SK-N-SH treated with all-trans-retinoic acid at 6 μM for 48 hours (cell line): ENCODE measurements around the gene RNF168.

Experiments used
- ATAC-seq: fragments of 200-7000 bp; cut with Tn5 transposase; 3 replicates; pipeline ENCODE4 v1.9.1; 2020; ENCODE audit warnings: mild to moderate bottlenecking, moderate library complexity
- ARNTL ChIP-seq: fragments of 450-650 bp; formaldehyde crosslinking; IDR thresholded peaks from 2 replicates; pipeline ENCODE4 v1.5.0; 2020; ENCODE audit warnings: low read depth, mild to moderate bottlenecking, moderate library complexity, borderline replicate concordance
- BACH2 ChIP-seq: fragments of 250-450 bp; sonication (Bioruptor Pico); IDR thresholded peaks from 2 replicates; pipeline ENCODE4 v1.9.0; 2021; ENCODE audit warnings: mild to moderate bottlenecking, borderline replicate concordance
- CREB5 ChIP-seq: fragments of 250-450 bp; sonication (Bioruptor Pico); IDR thresholded peaks from 2 replicates; pipeline ENCODE4 v1.5.1; 2020; ENCODE audit warnings: low read depth, mild to moderate bottlenecking, moderate library complexity
- CSDC2 ChIP-seq: fragments of 250-450 bp; sonication (Bioruptor Pico); IDR thresholded peaks from 2 replicates; pipeline ENCODE4 v1.5.0; 2020; ENCODE audit warnings: mild to moderate bottlenecking, moderate library complexity
- CSRNP3 ChIP-seq: fragments of 250-450 bp; sonication (Bioruptor Pico); IDR thresholded peaks from 2 replicates; pipeline ENCODE4 v1.5.1; 2021; ENCODE audit warnings: mild to moderate bottlenecking, moderate library complexity
- ESRRG ChIP-seq: fragments of 250-450 bp; sonication (Bioruptor Pico); IDR thresholded peaks from 2 replicates; pipeline ENCODE4 v1.6.1; 2021; ENCODE audit warnings: mild to moderate bottlenecking
- GLIS3 ChIP-seq: fragments of 250-450 bp; sonication (Bioruptor Pico); IDR thresholded peaks from 2 replicates; pipeline ENCODE4 v1.5.0; 2020; ENCODE audit warnings: mild to moderate bottlenecking, moderate library complexity
- ISL1 ChIP-seq: fragments of 250-450 bp; sonication (Bioruptor Pico); IDR thresholded peaks from 2 replicates; pipeline ENCODE4 v2.1.2; 2022; ENCODE audit warnings: mild to moderate bottlenecking, moderate library complexity
- OSR1 ChIP-seq: fragments of 250-450 bp; sonication (Bioruptor Pico); IDR thresholded peaks from 2 replicates; pipeline ENCODE4 v1.8.0; 2022; ENCODE audit warnings: moderate library complexity, mild to moderate bottlenecking, inconsistent platforms
- POU6F1 ChIP-seq: fragments of 250-450 bp; sonication (Bioruptor Pico); IDR thresholded peaks from 2 replicates; pipeline ENCODE4 v1.8.0; 2021; ENCODE audit warnings: low read depth, mild to moderate bottlenecking, moderate library complexity, borderline replicate concordance
- PPARA ChIP-seq: fragments of 250-450 bp; sonication (Bioruptor Pico); IDR thresholded peaks from 2 replicates; pipeline ENCODE4 v1.5.0; 2020; ENCODE audit warnings: mild to moderate bottlenecking, borderline replicate concordance
- RARB ChIP-seq: fragments of 250-450 bp; sonication (Bioruptor Pico); IDR thresholded peaks from 2 replicates; pipeline ENCODE4 v1.8.0; 2021; ENCODE audit warnings: mild to moderate bottlenecking, moderate library complexity
- TCF4 ChIP-seq: fragments of 250-450 bp; sonication (Bioruptor Pico); IDR thresholded peaks from 2 replicates; pipeline ENCODE4 v1.8.0; 2021; ENCODE audit warnings: mild to moderate bottlenecking, moderate library complexity, borderline replicate concordance
- TOX ChIP-seq: fragments of 250-450 bp; sonication (Bioruptor Pico); IDR thresholded peaks from 2 replicates; pipeline ENCODE4 v1.8.0; 2021; ENCODE audit warnings: mild to moderate bottlenecking, moderate library complexity, borderline replicate concordance
- TSHZ2 ChIP-seq: fragments of 250-450 bp; sonication (Bioruptor Pico); IDR thresholded peaks from 2 replicates; pipeline ENCODE4 v1.5.0; 2020; ENCODE audit warnings: mild to moderate bottlenecking, moderate library complexity
- ZC3H10 ChIP-seq: fragments of 250-450 bp; sonication (Bioruptor Pico); IDR thresholded peaks from 2 replicates; pipeline ENCODE4 v1.5.1; 2021; ENCODE audit warnings: mild to moderate bottlenecking, moderate library complexity
- ZFP3 ChIP-seq: fragments of 250-450 bp; sonication (Bioruptor Pico); IDR thresholded peaks from 2 replicates; pipeline ENCODE4 v1.5.0; 2020; ENCODE audit warnings: mild to moderate bottlenecking, moderate library complexity
- ZFP30 ChIP-seq: fragments of 450-650 bp; formaldehyde crosslinking; IDR thresholded peaks from 2 replicates; pipeline ENCODE4 v1.5.0; 2022; ENCODE audit warnings: mild to moderate bottlenecking, moderate library complexity
- ZNF565 ChIP-seq: fragments of 450-650 bp; formaldehyde crosslinking; conservative IDR thresholded peaks from 2 replicates; pipeline ENCODE4 v1.5.0; 2020; ENCODE audit warnings: low read depth, mild to moderate bottlenecking, moderate library complexity
- ZNF70 ChIP-seq: fragments of 450-650 bp; formaldehyde crosslinking; IDR thresholded peaks from 2 replicates; pipeline ENCODE4 v1.5.0; 2020; ENCODE audit warnings: mild to moderate bottlenecking, moderate library complexity

The RNF168 gene

GRCh38 chr3:196496183-196496582, 7.4 kb downstream of the RNF168 start (continued):
- TF ChIP-seq TSHZ2 (CRISPR knock-in tag) (no peak), ZFP30 (CRISPR knock-in tag) (no peak), ARNTL (no peak), ZC3H10 (CRISPR knock-in tag) (no peak)

GRCh38 chr3:196493292-196493691, 10.3 kb downstream of the RNF168 start:
- ATAC-seq: no peak
- no peak for TF ChIP-seq TCF4 (CRISPR knock-in tag)

- TF ChIP-seq GLIS3 (CRISPR knock-in tag) (no peak), ZC3H10 (CRISPR knock-in tag) (no peak), POU6F1 (CRISPR knock-in tag) (no peak), RARB (CRISPR knock-in tag) (no peak), BACH2 (no peak), PPARA (CRISPR knock-in tag) (no peak), CSRNP3 (CRISPR knock-in tag) (no peak), TOX (CRISPR knock-in tag) (no peak), ZFP30 (CRISPR knock-in tag) (no peak), ISL1 (CRISPR knock-in tag) (no peak), OSR1 (CRISPR knock-in tag) (no peak), ZNF565 (CRISPR knock-in tag) (no peak), ESRRG (CRISPR knock-in tag) (no peak), TSHZ2 (CRISPR knock-in tag) (no peak), CSDC2 (CRISPR knock-in tag) (no peak), ZFP3 (CRISPR knock-in tag) (no peak), TCF4 (CRISPR knock-in tag) (no peak), CREB5 (no peak), ZNF70 (CRISPR knock-in tag) (no peak)
- no peak for ATAC-seq
Measured at GRCh38 chr3:196492080-196492479, 11.5 kb downstream of the RNF168 start.

GRCh38 chr3:196489747-196490146, 13.8 kb downstream of the RNF168 start:
- TF ChIP-seq BACH2 (no peak), ZNF70 (CRISPR knock-in tag) (no peak)
- no peak for ATAC-seq
